Endothelial cell (in vitro differentiated cells): Measurements from ENCODE around the gene DSEL. TPM values are rescaled to one million over a fixed set of nuclear protein-coding genes. Genes with fewer than 3 reads are reported as not detected.
A peak's percentile ranks its signal among the peaks of the same experiment; 100 is the strongest.

Source experiments
- DNase-seq: peaks from one replicate; pipeline ENCODE4 v3.0.0; 2021; ENCODE audit warnings: low spot score
- H3K27ac Mint-ChIP-seq: one replicate; pipeline ENCODE4 v1.8.0; 2021; ENCODE audit warnings: mixed read lengths, inconsistent platforms; ENCODE audit not compliant: unreplicated experiment
- H3K27me3 Mint-ChIP-seq: one replicate; pipeline ENCODE4 v1.8.0; 2021; ENCODE audit warnings: mild to moderate bottlenecking, moderate library complexity, mixed read lengths, inconsistent platforms; ENCODE audit not compliant: unreplicated experiment
- H3K36me3 Mint-ChIP-seq: one replicate; pipeline ENCODE4 v1.8.0; 2021; ENCODE audit warnings: mild to moderate bottlenecking, low read depth, mixed read lengths, inconsistent platforms; ENCODE audit not compliant: unreplicated experiment
- H3K4me1 Mint-ChIP-seq: one replicate; pipeline ENCODE4 v1.8.0; 2021; ENCODE audit warnings: mild to moderate bottlenecking, mixed read lengths, inconsistent platforms; ENCODE audit not compliant: unreplicated experiment
- H3K4me3 Mint-ChIP-seq: one replicate; pipeline ENCODE4 v1.8.0; 2021; ENCODE audit warnings: mild to moderate bottlenecking, mixed read lengths, inconsistent platforms; ENCODE audit not compliant: unreplicated experiment
- H3K9me3 Mint-ChIP-seq: one replicate; pipeline ENCODE4 v1.8.0; 2021; ENCODE audit warnings: mixed read lengths, inconsistent platforms; ENCODE audit not compliant: unreplicated experiment
- CTCF ChIP-seq: fragments of 200-600 bp; sonication (generic); IDR thresholded peaks from one replicate; pipeline ENCODE4 v1.5.0; 2021; ENCODE audit warnings: antibody characterized with exemption; ENCODE audit not compliant: unreplicated experiment
- total RNA-seq: library from RNA; stranded (reverse); fragmentation: NEBNext Ultra II Directional; extraction: Animal tissue kit (Norgen Biotek cat#: 25700); gene quantifications from one replicate; pipeline ENCODE4 v1.2.1, GENCODE V29; 2021; ENCODE audit not compliant: unreplicated experiment

The DSEL gene
- total RNA-seq, 1 donor from 2014 or later, result 8.1 TPM

DNA sequence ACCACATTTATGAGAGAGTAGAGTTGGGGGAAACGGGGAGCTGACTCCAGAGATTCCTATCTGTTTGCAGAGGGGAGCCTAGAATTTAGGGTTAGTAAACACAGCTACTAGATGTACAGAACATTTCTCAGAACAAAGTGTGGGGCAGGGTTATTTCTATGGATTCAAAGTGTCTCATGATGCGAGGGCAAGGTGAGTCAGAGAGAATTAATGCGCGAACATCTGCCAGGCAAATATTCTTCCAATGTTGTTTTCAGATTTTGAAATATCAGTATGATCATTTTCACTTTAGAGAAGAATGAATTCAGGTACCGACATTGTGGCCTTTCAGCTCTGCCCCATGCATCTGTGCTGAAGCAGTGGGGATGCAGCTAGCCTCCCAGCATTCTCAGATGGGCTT is 2.0 kb upstream of the DSEL start:
- Mint-ChIP-seq H3K36me3 (no peaks in the 10 kb centered on the region), H3K4me3 (no peak overlapping the region), H3K9me3 (no peaks in the 10 kb centered on the region), H3K4me1 (peaks cover 37% of the 10 kb centered on the region), H3K27ac (no peak overlapping the region), H3K27me3 (peaks cover 7% of the 10 kb centered on the region)
- DNase-seq, result no peak
- no peak for TF ChIP-seq CTCF

DNA sequence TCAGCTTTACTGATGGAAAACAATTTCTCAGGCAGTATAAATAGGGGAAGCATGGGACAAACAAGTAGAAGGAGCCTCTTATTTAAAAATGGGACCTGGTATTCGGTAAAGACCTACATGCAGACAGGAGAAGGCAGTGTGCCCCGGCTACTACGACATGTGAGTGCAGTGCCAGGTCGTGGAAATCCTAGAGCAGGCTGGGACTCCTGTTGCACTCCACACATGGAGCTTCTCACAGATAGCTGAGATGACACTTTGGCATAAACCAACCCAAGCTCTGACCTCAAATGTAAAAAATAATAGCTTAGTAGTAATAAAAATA is 885 bp upstream of the DSEL start:
- H3K27ac Mint-ChIP-seq, result peak overlapping the region; percentile 92
- peaks cover 7% of the 10 kb centered on the region for H3K27me3 Mint-ChIP-seq
- peaks cover 33% of the 10 kb centered on the region for H3K4me1 Mint-ChIP-seq
- H3K9me3 Mint-ChIP-seq, result no peaks in the 10 kb centered on the region
- DNase-seq, result no peak
- no peaks in the 10 kb centered on the region for H3K36me3 Mint-ChIP-seq
- no peak for TF ChIP-seq CTCF
- H3K4me3 Mint-ChIP-seq, result peak overlapping the region; percentile 98

DNA sequence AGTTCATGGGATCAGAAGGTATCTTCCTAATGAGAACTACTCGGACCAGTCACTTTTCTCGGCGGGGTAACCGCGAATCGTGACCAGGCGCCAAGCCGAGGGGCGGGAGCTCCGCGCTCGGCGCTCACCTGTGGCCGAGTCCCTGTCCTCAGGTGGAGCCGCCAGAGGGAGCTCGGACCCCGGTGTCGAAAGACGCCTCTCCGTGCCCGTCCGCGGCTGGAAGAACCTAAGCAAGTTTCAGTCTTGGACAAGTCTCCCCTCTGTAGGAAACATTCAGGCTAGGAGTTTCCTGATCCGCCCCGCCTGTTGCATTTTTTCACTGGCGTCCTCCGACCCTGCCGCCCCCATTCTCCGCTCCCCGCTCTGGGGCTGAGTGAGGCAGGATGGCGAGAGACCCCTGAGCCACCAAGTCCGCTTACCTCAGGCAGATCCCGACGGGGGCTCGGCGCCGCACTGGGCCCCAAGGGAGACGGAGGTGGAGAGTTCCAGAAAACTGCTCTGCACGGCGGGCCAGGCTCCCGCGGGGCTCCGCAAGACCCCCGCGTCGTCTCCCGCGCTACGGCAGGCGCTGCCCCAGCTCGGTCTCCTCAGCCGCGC is 480 bp downstream of the DSEL start:
- H3K4me3 Mint-ChIP-seq, result peak overlapping the region; percentile 95
- peak; percentile 87 for DNase-seq
- no peaks in the 10 kb centered on the region for H3K36me3 Mint-ChIP-seq
- H3K27ac Mint-ChIP-seq, result no peak overlapping the region
- H3K4me1 Mint-ChIP-seq, result peaks cover 36% of the 10 kb centered on the region
- H3K9me3 Mint-ChIP-seq, result no peaks in the 10 kb centered on the region
- H3K27me3 Mint-ChIP-seq, result peaks cover 7% of the 10 kb centered on the region
- TF ChIP-seq CTCF, result peak; percentile 50

DNA sequence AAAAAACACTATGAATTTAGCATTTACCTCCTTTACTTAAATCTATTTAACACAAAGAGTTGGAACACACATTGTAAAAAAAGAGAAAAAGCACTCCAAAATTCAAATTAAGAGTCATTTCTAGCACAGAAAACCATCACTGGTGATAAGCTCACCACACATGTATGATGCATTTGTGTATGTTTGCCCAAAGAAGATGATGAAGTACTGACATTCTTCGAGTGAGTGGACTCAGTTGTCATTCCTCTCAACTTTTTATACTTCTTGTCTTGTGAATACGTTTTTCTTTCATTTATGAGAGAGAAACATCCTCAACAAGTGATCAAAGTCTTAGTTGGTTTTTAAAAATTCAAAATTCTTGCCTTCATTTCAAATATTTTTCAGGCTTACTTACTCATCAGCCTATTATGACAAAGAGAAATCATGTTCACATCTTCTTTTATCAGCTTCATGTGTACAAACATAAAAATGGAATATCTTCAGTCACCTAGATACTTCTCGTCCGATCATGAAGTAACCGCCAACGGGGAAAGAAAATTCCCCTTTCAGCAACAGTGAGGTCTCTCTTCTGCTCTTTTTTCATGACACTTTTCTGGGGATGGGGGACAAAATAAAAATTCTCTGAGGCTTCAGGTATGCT is 1.5 kb downstream of the DSEL start:
- no peak for DNase-seq

More for the DNA sequence above, 1.5 kb downstream of the DSEL start:
- TF ChIP-seq CTCF, result no peak
- Mint-ChIP-seq H3K27ac (no peak overlapping the region), H3K4me1 (peaks cover 36% of the 10 kb centered on the region), H3K9me3 (no peaks in the 10 kb centered on the region), H3K4me3 (peak overlapping the region; percentile 95), H3K27me3 (peaks cover 7% of the 10 kb centered on the region), H3K36me3 (no peaks in the 10 kb centered on the region)
